Testis (tissue), 2 donors: ENCODE measurements around the gene CCNJL.

ENCODE experiments used
- POLR2A ChIP-seq: fragments of 450-650 bp; IDR thresholded peaks from one replicate; pipeline ENCODE4 v1.6.1; 2017; ENCODE audit warnings: antibody characterized with exemption, mild to moderate bottlenecking, moderate library complexity
- TF ChIP-seq, protein P1 (sequence below), 3 experiments: fragments of 450-650 bp in 2 of 3; fragments of 200-600 bp in 1 of 3; sonication (generic) in 1 of 3; IDR thresholded peaks; one replicate each; pipeline ENCODE4 v1.5.1; 2016 to 2019; ENCODE audit warnings: antibody characterized with exemption in 3 of 3, mild to moderate bottlenecking in 2 of 3, moderate library complexity in 1 of 3

DNA sequence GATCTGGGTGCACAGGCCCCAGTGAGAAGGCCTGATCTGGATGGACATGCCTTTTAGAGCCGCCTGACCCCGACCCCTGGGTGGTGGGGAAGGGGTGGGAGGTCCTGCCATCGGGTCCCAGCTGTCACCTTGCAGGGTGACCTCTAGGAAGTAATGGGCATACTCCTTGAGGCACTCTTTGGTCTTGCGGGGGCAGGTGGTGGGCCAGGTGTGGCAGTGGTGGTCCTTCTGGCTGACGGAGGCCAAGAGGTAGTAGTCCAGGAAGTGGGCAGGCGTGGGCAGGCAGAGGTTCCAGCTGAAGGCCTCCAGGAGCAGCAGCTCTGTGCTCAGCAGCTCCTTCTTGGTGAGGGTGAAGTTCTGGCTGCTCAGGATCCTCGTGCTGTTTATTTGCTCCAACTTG lies 53.0 kb downstream of the CCNJL start:
- TF ChIP-seq, protein P1, sequence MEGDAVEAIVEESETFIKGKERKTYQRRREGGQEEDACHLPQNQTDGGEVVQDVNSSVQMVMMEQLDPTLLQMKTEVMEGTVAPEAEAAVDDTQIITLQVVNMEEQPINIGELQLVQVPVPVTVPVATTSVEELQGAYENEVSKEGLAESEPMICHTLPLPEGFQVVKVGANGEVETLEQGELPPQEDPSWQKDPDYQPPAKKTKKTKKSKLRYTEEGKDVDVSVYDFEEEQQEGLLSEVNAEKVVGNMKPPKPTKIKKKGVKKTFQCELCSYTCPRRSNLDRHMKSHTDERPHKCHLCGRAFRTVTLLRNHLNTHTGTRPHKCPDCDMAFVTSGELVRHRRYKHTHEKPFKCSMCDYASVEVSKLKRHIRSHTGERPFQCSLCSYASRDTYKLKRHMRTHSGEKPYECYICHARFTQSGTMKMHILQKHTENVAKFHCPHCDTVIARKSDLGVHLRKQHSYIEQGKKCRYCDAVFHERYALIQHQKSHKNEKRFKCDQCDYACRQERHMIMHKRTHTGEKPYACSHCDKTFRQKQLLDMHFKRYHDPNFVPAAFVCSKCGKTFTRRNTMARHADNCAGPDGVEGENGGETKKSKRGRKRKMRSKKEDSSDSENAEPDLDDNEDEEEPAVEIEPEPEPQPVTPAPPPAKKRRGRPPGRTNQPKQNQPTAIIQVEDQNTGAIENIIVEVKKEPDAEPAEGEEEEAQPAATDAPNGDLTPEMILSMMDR (IDR thresholded peaks at IDR 0.05): no peak
- TF ChIP-seq POLR2A: no peak
